Smooth muscle cell (in vitro differentiated cells): ENCODE results near the gene CIB4. TPM values are rescaled to one million over a fixed set of nuclear protein-coding genes. Genes with fewer than 3 reads are reported as not detected.

ENCODE experiments used
- DNase-seq: peaks from one replicate; lab custom pipeline; 2025; ENCODE audit not compliant: unreplicated experiment; lab: John Stamatoyannopoulos, UW
- H2AFZ ChIP-seq: fragments of 200-600 bp; sonication (generic); 2 replicates; pipeline ENCODE4 v1.6.0; 2016; ENCODE audit warnings: antibody characterized with exemption, low read depth, mild to moderate bottlenecking
- H3F3A ChIP-seq: fragments of 200-600 bp; sonication (generic); 2 replicates; pipeline ENCODE4 v1.6.0; 2017; ENCODE audit warnings: antibody characterized with exemption, low read depth
- H3K27ac ChIP-seq: fragments of 200-600 bp; sonication (generic); 2 replicates; pipeline ENCODE4 v1.5.1; 2016; ENCODE audit warnings: low read depth, mild to moderate bottlenecking
- H3K27me3 ChIP-seq: fragments of 200-600 bp; sonication (generic); 2 replicates; pipeline ENCODE4 v1.6.1; 2016; ENCODE audit warnings: low read depth, mild to moderate bottlenecking
- H3K36me3 ChIP-seq: fragments of 200-600 bp; sonication (generic); 2 replicates; pipeline ENCODE4 v1.5.1; 2016; ENCODE audit warnings: low read depth
- H3K4me1 ChIP-seq: fragments of 200-600 bp; sonication (generic); 2 replicates; pipeline ENCODE4 v1.5.1; 2016; ENCODE audit warnings: low read depth
- H3K4me2 ChIP-seq: fragments of 200-600 bp; sonication (generic); 2 replicates; pipeline ENCODE4 v1.6.0; 2016; ENCODE audit warnings: mild to moderate bottlenecking
- H3K4me3 ChIP-seq: fragments of 200-600 bp; sonication (generic); 2 replicates; pipeline ENCODE4 v1.5.1; 2016; ENCODE audit warnings: mild to moderate bottlenecking
- H3K79me2 ChIP-seq: fragments of 200-600 bp; sonication (generic); 2 replicates; pipeline ENCODE4 v1.6.0; 2016; ENCODE audit warnings: low read depth, mild to moderate bottlenecking
- H3K9ac ChIP-seq: fragments of 200-600 bp; sonication (generic); 2 replicates; pipeline ENCODE4 v1.6.0; 2016; ENCODE audit warnings: low read depth
- H3K9me3 ChIP-seq: fragments of 200-600 bp; sonication (generic); replicated peaks from 2 replicates; pipeline ENCODE4 v1.5.1; 2016; ENCODE audit warnings: low read depth
- H4K20me1 ChIP-seq: fragments of 200-600 bp; sonication (generic); 2 replicates; pipeline ENCODE4 v1.6.0; 2016; ENCODE audit warnings: low read depth
- CTCF ChIP-seq: fragments of 200-600 bp; sonication (generic); IDR thresholded peaks from 2 replicates; pipeline ENCODE4 v1.5.1; 2017; ENCODE audit warnings: borderline replicate concordance, mild to moderate bottlenecking, antibody characterized with exemption; ENCODE audit not compliant: insufficient read depth, poor library complexity, severe bottlenecking
- WGBS: methylation state at CpG from one replicate; pipeline ENCODE4 v1.1.7; 2016; ENCODE audit warnings: low lambda C conversion rate; 5-methylcytosine and 5-hydroxymethylcytosine counted together
- polyA plus RNA-seq: library from polyadenylated mRNA; unstranded; fragments of >200 nt; fragmentation: Nextera tagmentation; extraction: Ambion mirVana; gene quantifications from 2 replicates; pipeline ENCODE4 v1.2.1, GENCODE V29; 2016
- total RNA-seq: library from RNA; depleted of rRNA; stranded (reverse); fragments of >200 nt; gene quantifications from 2 replicates; pipeline ENCODE4 v1.2.3, GENCODE V29; 2014

The CIB4 gene
- total and polyA plus RNA-seq, 2 experiments from 2014 or later, result not detected

GRCh38 chr2:26621469-26622199, 19.5 kb downstream of the CIB4 start:
- H3K9ac ChIP-seq, result no peak overlapping the region
- 90% methylated on average over 5 of the region's 5 CpGs for WGBS
- no peak overlapping the region for H3K4me3 ChIP-seq
- H3F3A ChIP-seq, result no peaks in the 10 kb centered on the region
- H4K20me1 ChIP-seq, result no peaks in the 10 kb centered on the region
- H3K4me2 ChIP-seq, result no peak overlapping the region
- H2AFZ ChIP-seq, result no peak overlapping the region
- DNase-seq, result no peak
- no peaks in the 10 kb centered on the region for H3K9me3 ChIP-seq
- TF ChIP-seq CTCF, result no peak
- no peaks in the 10 kb centered on the region for H3K36me3 ChIP-seq
- peaks cover 9% of the 10 kb centered on the region for H3K27me3 ChIP-seq
- H3K27ac ChIP-seq, result no peak overlapping the region
- H3K4me1 ChIP-seq, result peaks cover 7% of the 10 kb centered on the region
- H3K79me2 ChIP-seq, result no peaks in the 10 kb centered on the region

GRCh38 chr2:26620031-26620605, 21.0 kb downstream of the CIB4 start:
- 77% methylated on average over 14 of the region's 14 CpGs for WGBS
- no peak overlapping the region for H3K4me2 ChIP-seq
- no peaks in the 10 kb centered on the region for H3K9me3 ChIP-seq
- no peak for DNase-seq
- H3K27ac ChIP-seq, result no peak overlapping the region
- H3K79me2 ChIP-seq, result no peaks in the 10 kb centered on the region
- no peak overlapping the region for H3K9ac ChIP-seq
- TF ChIP-seq CTCF, result no peak
- no peaks in the 10 kb centered on the region for H3F3A ChIP-seq
- peaks cover 17% of the 10 kb centered on the region for H3K4me1 ChIP-seq
- H3K27me3 ChIP-seq, result peaks cover 9% of the 10 kb centered on the region
- H4K20me1 ChIP-seq, result no peaks in the 10 kb centered on the region
- H2AFZ ChIP-seq, result no peak overlapping the region
- H3K36me3 ChIP-seq, result no peaks in the 10 kb centered on the region
- H3K4me3 ChIP-seq, result no peak overlapping the region

- no peaks in the 10 kb centered on the region for H4K20me1 ChIP-seq
- H3K36me3 ChIP-seq, result no peaks in the 10 kb centered on the region
- TF ChIP-seq CTCF, result no peak
- peaks cover 17% of the 10 kb centered on the region for H3K4me1 ChIP-seq
- no peaks in the 10 kb centered on the region for H3F3A ChIP-seq
- no peaks in the 10 kb centered on the region for H3K79me2 ChIP-seq
- no peak overlapping the region for H3K27ac ChIP-seq
- no peak overlapping the region for H3K4me2 ChIP-seq
- 85% methylated on average over 8 of the region's 8 CpGs for WGBS
- H3K9ac ChIP-seq, result no peak overlapping the region
- DNase-seq, result no peak
- no peaks in the 10 kb centered on the region for H3K9me3 ChIP-seq
- H2AFZ ChIP-seq, result no peak overlapping the region
- H3K4me3 ChIP-seq, result no peak overlapping the region
- peaks cover 9% of the 10 kb centered on the region for H3K27me3 ChIP-seq
Measured at GRCh38 chr2:26619521-26619951, 21.6 kb downstream of the CIB4 start.

GRCh38 chr2:26619096-26619495, 22.1 kb downstream of the CIB4 start:
- Histone ChIP-seq H3K9ac (no peak overlapping the region), H4K20me1 (no peaks in the 10 kb centered on the region), H3F3A (no peaks in the 10 kb centered on the region), H3K79me2 (no peaks in the 10 kb centered on the region), H3K4me2 (no peak overlapping the region), H3K9me3 (no peaks in the 10 kb centered on the region), H3K4me3 (no peak overlapping the region), H3K4me1 (peaks cover 15% of the 10 kb centered on the region), H2AFZ (no peak overlapping the region), H3K27me3 (peaks cover 9% of the 10 kb centered on the region), H3K27ac (no peak overlapping the region), H3K36me3 (no peaks in the 10 kb centered on the region)
- WGBS, result 91% methylated on average over 11 of the region's 11 CpGs
- no peak for DNase-seq
- TF ChIP-seq CTCF, result no peak
